CD8-positive, alpha-beta memory T cell (primary cell): ENCODE results near the gene WDR33. TPM values are rescaled to one million over a fixed set of nuclear protein-coding genes. Genes with fewer than 3 reads are reported as not detected.

ENCODE experiments used
- CTCF ChIA-PET: fragments of 350-600 bp; sonication (Branson Sonifier 250); formaldehyde crosslinking; loops from one replicate; lab custom pipeline; 2021; ENCODE audit warnings: antibody characterized with exemption; lab: Charles Lee
- POLR2A ChIA-PET: fragments of 350-600 bp; sonication (Branson Sonifier 250); formaldehyde crosslinking; loops from one replicate; lab custom pipeline; 2021; ENCODE audit warnings: antibody characterized with exemption; lab: Charles Lee
- DNase-seq, 5 donors: peaks; one replicate each; pipeline versions ENCODE4 v3.0.0 to v3.0.0-alpha.2; 2020 to 2022; ENCODE audit warnings: mixed read lengths in 1 of 5
- H3K27ac ChIP-seq: one replicate; pipeline ENCODE4 v1.7.0; 2013; ENCODE audit warnings: low read depth, mild to moderate bottlenecking, low read length, moderate library complexity
- H3K27me3 ChIP-seq: 2 replicates; pipeline ENCODE4 v1.7.0; 2013; ENCODE audit warnings: low read length, mild to moderate bottlenecking; ENCODE audit not compliant: insufficient read depth, poor library complexity, severe bottlenecking
- H3K36me3 ChIP-seq: 2 replicates; pipeline ENCODE4 v1.7.0; 2013; ENCODE audit warnings: mild to moderate bottlenecking, low read length, moderate library complexity; ENCODE audit not compliant: insufficient read depth
- H3K4me1 ChIP-seq: 2 replicates; pipeline ENCODE4 v1.7.0; 2013; ENCODE audit warnings: mild to moderate bottlenecking, low read length, moderate library complexity; ENCODE audit not compliant: insufficient read depth
- H3K4me3 ChIP-seq: 2 replicates; pipeline ENCODE4 v1.7.0; 2013; ENCODE audit warnings: mild to moderate bottlenecking, low read length
- H3K9me3 ChIP-seq: 2 replicates; pipeline ENCODE4 v1.7.0; 2013; ENCODE audit warnings: mild to moderate bottlenecking, low read length
- H3K27ac Mint-ChIP-seq, 8 donors: one replicate each; pipeline ENCODE4 v1.8.0; 2020 to 2021; ENCODE audit warnings: mixed read lengths in 8 of 8, mild to moderate bottlenecking in 6 of 8, inconsistent platforms in 3 of 8, moderate library complexity in 3 of 8
- H3K27me3 Mint-ChIP-seq, 2 donors: one replicate each; pipeline ENCODE4 v1.8.0; 2020 to 2021; ENCODE audit warnings: mixed read lengths in 2 of 2, mild to moderate bottlenecking in 1 of 2, moderate library complexity in 1 of 2
- H3K36me3 Mint-ChIP-seq, 3 donors: one replicate each; pipeline ENCODE4 v1.8.0; 2020 to 2021; ENCODE audit warnings: mixed read lengths in 3 of 3, inconsistent platforms in 1 of 3, mild to moderate bottlenecking in 1 of 3
- H3K4me1 Mint-ChIP-seq, 3 donors: one replicate each; pipeline ENCODE4 v1.8.0; 2020 to 2021; ENCODE audit warnings: mixed read lengths in 3 of 3, inconsistent platforms in 1 of 3, mild to moderate bottlenecking in 1 of 3
- H3K4me3 Mint-ChIP-seq, 7 donors: one replicate each; pipeline ENCODE4 v1.8.0; 2020 to 2021; ENCODE audit warnings: mixed read lengths in 7 of 7, mild to moderate bottlenecking in 6 of 7, moderate library complexity in 4 of 7, inconsistent platforms in 2 of 7
- H3K9me3 Mint-ChIP-seq, 5 donors: one replicate each; pipeline ENCODE4 v1.8.0; 2020 to 2022; ENCODE audit warnings: mixed read lengths in 5 of 5, mild to moderate bottlenecking in 3 of 5, moderate library complexity in 2 of 5, inconsistent platforms in 1 of 5
- polyA plus RNA-seq: library from polyadenylated mRNA; unstranded; fragments of 300-500 nt; fragmentation: Illumina TruSeq; gene quantifications from one replicate; pipeline ENCODE4 v1.2.3, GENCODE V29; 2021
- total RNA-seq, 2 experiments: library from RNA; stranded (reverse); gene quantifications; one replicate each; pipeline ENCODE4 v1.2.3, GENCODE V29; 2021

WDR33 gene
- total and polyA plus RNA-seq, 3 experiments from 2014 or later = 51.6 to 88.1 (median 84.8) TPM

DNA sequence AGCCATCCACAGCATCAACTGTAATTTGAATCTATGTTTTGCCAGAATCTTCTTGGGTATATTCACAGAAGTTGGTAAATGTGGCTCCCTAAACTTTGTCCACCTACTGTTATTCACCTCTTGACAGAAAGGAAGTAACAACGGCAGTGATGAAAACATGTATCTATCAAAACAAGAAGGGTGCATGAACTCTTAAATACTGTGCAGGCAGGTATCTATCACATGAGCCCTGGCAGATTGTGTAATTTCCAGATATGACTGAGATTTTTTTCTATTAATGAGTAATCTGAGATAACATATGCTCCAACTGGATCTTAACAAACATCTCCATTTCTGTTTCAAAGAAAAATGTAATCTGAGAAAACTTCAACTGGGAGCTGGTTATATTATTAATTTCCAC is 73.1 kb downstream of the WDR33 start:
- Histone ChIP-seq H3K27ac (no peak overlapping the region), H3K9me3 (no peaks in the 10 kb centered on the region), H3K36me3 (no peaks in the 10 kb centered on the region), H3K4me1 (no peaks in the 10 kb centered on the region), H3K4me3 (no peak overlapping the region), H3K27me3 (no peaks in the 10 kb centered on the region)
- no peaks in the 10 kb centered on the region for H3K9me3 Mint-ChIP-seq
- peaks cover 18 to 24% (median 19%) of the 10 kb centered on the region in 3 donors for H3K4me1 Mint-ChIP-seq
- CTCF ChIA-PET = no interaction called here
- no peak overlapping the region for H3K27ac Mint-ChIP-seq
- peaks cover 4 to 48% (median 17%) of the 10 kb centered on the region in 3 donors for H3K36me3 Mint-ChIP-seq
- H3K4me3 Mint-ChIP-seq = no peak overlapping the region
- POLR2A ChIA-PET = no interaction called here
- H3K27me3 Mint-ChIP-seq = peaks cover 0 to 2% of the 10 kb centered on the region in 2 donors
- DNase-seq = no peak

DNA sequence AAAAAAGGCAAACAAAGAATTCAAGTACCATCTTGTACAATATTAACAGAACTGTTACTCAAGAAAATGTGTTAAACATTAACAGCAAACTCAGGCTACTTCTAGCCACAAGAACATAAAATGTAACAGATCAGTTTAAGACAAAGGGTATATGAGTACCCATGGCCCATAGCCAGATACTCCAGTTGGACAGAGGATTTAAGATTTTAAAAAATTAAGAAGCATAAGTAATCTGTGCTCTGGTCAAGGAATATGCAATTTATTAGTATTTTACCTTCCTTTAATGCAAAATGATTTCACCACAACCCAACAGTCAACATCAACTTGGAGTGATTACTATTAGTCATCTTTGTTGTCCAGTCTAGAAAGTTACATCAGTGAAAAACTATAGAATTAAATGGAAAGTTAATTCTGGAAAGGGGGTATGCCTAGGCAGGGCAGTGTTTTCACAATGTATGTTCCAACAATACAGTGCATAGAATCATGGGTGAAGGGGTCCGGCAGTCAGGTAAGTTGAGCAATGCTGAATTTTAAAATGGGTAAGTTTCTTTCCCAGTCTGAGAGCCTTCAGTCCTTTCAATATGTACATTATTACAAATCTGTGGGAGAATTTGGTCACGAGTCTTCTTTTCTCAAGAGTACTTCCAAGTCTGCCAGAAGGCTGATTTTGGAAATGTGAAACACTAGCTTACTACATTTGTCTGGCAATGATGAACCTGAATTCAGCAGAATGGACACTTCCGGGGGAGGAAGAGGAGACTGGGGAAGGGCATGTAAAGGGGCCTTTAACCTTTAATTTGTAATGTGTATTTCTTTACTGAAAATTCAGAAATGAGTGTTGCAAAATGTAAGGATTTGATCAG is 75.2 kb downstream of the WDR33 start:
- Mint-ChIP-seq H3K36me3 (peaks cover 4 to 41% (median 13%) of the 10 kb centered on the region in 3 donors), H3K27me3 (peaks cover 0 to 2% of the 10 kb centered on the region in 2 donors), H3K4me3 (no peak overlapping the region), H3K4me1 (peaks cover 12 to 24% (median 15%) of the 10 kb centered on the region in 3 donors), H3K9me3 (no peaks in the 10 kb centered on the region), H3K27ac (peak overlapping the region in 3 of 8 donors; percentile 7 to 68 (median 15))
- Histone ChIP-seq H3K27me3 (no peaks in the 10 kb centered on the region), H3K36me3 (no peaks in the 10 kb centered on the region), H3K4me1 (no peaks in the 10 kb centered on the region), H3K4me3 (no peak overlapping the region), H3K27ac (no peak overlapping the region), H3K9me3 (no peaks in the 10 kb centered on the region)
- POLR2A ChIA-PET = no interaction called here
- DNase-seq = no peak
- CTCF ChIA-PET = no interaction called here

DNA sequence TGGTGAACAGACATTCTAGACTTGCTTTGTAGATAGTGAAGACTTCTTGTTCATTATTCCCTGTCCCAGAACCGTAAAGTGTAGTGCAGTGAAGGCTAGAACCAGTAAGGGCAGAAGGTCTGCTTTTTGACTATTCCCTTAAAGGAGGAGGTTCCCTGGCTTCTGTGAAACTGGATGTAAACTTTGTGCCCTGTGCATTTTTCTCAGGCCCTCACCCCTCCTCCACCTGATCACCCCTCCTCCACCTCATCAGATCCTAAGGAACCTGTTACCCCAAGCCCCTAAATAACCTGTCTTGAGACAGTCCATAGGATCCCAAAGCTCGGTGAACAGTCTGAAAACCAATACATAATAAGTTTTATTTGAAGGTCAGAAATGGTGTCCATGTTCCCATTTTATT is 75.9 kb downstream of the WDR33 start:
- ChIA-PET CTCF (no interaction called here), POLR2A (no interaction called here)
- Mint-ChIP-seq H3K36me3 (peaks cover 4 to 40% (median 11%) of the 10 kb centered on the region in 3 donors), H3K4me3 (no peak overlapping the region), H3K27me3 (peaks cover 0 to 2% of the 10 kb centered on the region in 2 donors), H3K9me3 (no peaks in the 10 kb centered on the region), H3K27ac (peak overlapping the region in 1 of 8 donors; percentile 28), H3K4me1 (peaks cover 12 to 24% (median 15%) of the 10 kb centered on the region in 3 donors)
- no peaks in the 10 kb centered on the region for H3K36me3 ChIP-seq
- H3K9me3 ChIP-seq = no peaks in the 10 kb centered on the region
- H3K4me3 ChIP-seq = no peak overlapping the region
- no peak for DNase-seq
- H3K27ac ChIP-seq = no peak overlapping the region
- no peaks in the 10 kb centered on the region for H3K27me3 ChIP-seq
- no peaks in the 10 kb centered on the region for H3K4me1 ChIP-seq

DNA sequence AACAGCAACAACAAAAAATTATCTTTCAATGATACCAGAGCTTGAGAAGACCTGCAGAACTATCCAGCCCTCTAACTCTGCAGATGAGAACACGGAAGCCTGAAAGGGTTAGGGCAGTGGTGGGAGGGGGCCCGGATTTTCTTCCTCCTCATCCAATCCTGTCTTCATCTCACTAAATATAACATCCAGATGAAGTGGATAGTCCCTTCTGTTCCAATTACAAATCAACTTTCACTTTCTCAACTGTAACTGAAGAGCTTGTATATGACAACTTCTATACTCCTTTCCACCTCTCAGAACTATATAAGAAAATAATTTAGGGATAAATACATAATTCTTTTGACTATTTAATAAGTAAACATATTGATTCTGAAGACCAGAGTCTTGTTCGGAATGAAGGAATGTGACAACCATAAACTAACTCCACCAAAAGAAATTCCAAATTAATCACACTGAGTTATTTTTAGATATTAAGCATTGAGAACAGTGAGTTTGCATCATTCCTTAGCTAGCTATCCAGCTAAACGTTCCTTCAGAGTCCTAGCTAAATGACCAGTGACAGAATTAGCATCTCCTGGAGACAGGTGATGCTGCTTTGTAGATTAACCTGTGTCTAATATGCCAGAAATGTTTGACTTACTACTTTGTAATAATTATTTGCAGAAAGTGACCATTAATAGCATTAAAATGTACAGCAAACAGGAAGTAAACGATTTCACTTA is 77.0 kb downstream of the WDR33 start:
- DNase-seq = no peak
- H3K9me3 Mint-ChIP-seq = no peaks in the 10 kb centered on the region

DNA sequence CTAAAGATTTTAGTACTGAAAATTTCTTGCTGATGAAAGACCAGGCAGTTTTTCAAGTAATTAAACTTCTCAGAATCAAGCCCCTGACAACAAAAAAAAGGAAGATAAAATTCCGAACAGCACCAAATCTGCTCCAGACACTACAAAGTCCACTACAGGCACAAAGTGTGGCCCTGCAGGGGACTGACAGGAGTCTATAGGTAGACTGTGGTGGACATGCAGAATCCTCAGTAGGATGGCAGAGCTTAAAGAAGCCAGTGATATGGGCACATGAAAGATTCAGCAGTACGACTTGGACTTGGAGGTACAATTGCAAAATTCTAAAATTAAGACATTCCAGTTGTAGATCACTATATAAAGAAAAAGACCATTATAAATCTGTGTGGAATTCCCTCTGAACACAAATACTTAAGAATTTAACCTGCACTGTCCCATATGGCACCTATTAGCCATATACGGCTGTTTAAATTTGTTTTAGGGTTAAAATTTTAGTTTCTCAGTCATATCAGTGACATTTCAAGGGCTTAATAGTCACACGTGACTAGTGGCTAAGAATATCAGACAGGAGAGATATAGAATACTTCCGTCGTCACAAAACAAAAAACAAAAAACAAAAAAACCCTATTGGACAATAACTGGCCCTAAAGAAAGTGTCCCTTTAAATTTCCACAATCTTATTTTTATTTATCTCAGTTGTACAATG is 77.7 kb downstream of the WDR33 start:
- H3K27me3 Mint-ChIP-seq = peaks cover 0 to 2% of the 10 kb centered on the region in 2 donors
- POLR2A ChIA-PET = no interaction called here
- H3K4me3 ChIP-seq = no peak overlapping the region
- DNase-seq = no peak
- H3K4me3 Mint-ChIP-seq = no peak overlapping the region
- no peaks in the 10 kb centered on the region for H3K4me1 ChIP-seq
- no peaks in the 10 kb centered on the region for H3K27me3 ChIP-seq
- H3K27ac Mint-ChIP-seq = peak overlapping the region in 1 of 8 donors; percentile 57
- no peaks in the 10 kb centered on the region for H3K36me3 ChIP-seq
- H3K27ac ChIP-seq = no peak overlapping the region
- H3K9me3 Mint-ChIP-seq = no peaks in the 10 kb centered on the region
- peaks cover 4 to 30% (median 9%) of the 10 kb centered on the region in 3 donors for H3K36me3 Mint-ChIP-seq
- no peaks in the 10 kb centered on the region for H3K9me3 ChIP-seq
- peaks cover 8 to 15% (median 15%) of the 10 kb centered on the region in 3 donors for H3K4me1 Mint-ChIP-seq
- CTCF ChIA-PET = no interaction called here

More for the DNA sequence above, 77.0 kb downstream of the WDR33 start:
- Mint-ChIP-seq H3K27ac (no peak overlapping the region), H3K36me3 (peaks cover 4 to 36% (median 10%) of the 10 kb centered on the region in 3 donors), H3K27me3 (peaks cover 0 to 2% of the 10 kb centered on the region in 2 donors), H3K4me1 (peaks cover 10 to 22% (median 15%) of the 10 kb centered on the region in 3 donors), H3K4me3 (no peak overlapping the region)
- no peak overlapping the region for H3K27ac ChIP-seq
- H3K4me1 ChIP-seq = no peaks in the 10 kb centered on the region
- H3K36me3 ChIP-seq = no peaks in the 10 kb centered on the region
- CTCF ChIA-PET = no interaction called here
- no peak overlapping the region for H3K4me3 ChIP-seq
- no peaks in the 10 kb centered on the region for H3K9me3 ChIP-seq
- POLR2A ChIA-PET = no interaction called here
- no peaks in the 10 kb centered on the region for H3K27me3 ChIP-seq

DNA sequence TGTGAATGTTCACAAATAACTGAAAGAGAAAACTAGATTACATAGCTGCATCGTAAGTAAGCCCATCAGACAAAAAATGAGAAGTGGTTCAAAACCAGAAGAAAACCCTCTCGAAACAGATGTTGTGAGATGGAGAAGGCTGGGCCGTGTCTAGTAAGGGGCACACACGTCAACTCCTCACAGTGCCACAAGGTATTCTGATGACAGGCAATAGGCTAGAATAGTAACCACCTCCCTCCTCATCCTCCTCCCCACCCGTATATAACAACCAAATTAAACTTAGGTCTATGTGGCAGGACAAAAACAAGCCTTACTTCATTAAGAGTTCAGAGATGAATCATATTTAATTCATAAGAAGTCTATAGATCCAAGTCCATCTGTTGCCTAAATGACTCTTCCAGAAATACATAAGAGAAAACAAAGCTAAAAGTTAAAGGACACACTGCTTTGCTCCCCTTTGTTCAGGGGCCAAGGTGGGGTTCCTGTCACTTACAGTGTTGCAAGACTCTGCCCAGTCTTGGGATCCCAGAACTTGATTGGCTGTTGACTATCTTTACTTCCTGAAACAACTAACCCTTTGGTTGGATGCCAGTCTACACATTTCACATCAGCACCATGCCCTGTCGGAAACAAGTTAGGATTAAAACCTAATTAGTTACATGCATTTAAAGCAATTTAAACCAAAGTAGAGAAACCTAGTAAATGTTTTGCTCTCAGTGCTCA is 84.7 kb downstream of the WDR33 start:
- CTCF ChIA-PET = no interaction called here
- Mint-ChIP-seq H3K36me3 (peaks cover 19 to 43% (median 26%) of the 10 kb centered on the region in 3 donors), H3K27ac (peak overlapping the region in 5 of 8 donors; percentile 17 to 48 (median 27)), H3K9me3 (no peaks in the 10 kb centered on the region), H3K27me3 (no peaks in the 10 kb centered on the region), H3K4me1 (peaks cover 0 to 2% (median 0%) of the 10 kb centered on the region in 3 donors), H3K4me3 (no peak overlapping the region)
- Histone ChIP-seq H3K9me3 (no peaks in the 10 kb centered on the region), H3K4me1 (no peaks in the 10 kb centered on the region), H3K4me3 (no peak overlapping the region), H3K27ac (no peak overlapping the region), H3K36me3 (peaks cover 27% of the 10 kb centered on the region), H3K27me3 (no peaks in the 10 kb centered on the region)
- POLR2A ChIA-PET = no interaction called here
- no peak for DNase-seq

DNA sequence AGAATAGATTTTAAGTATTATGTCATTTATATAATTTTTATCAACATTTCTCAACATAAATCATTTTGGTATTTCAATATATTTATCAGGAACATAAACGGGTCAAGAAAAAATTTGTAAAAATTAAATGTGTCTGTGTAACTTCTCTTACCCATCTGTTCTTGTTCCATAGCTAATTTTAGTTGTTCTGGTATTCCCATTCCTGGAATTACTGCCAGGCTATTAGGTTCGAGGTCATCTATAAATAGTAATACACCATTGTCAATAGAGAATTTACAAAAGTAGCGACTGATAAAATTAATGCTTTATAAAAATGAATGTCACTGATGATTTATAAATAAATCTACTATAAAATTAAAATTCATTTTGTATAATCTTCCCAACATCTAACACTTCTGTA is 88.2 kb downstream of the WDR33 start:
- Histone ChIP-seq H3K4me3 (no peak overlapping the region), H3K4me1 (no peaks in the 10 kb centered on the region), H3K9me3 (no peaks in the 10 kb centered on the region), H3K27me3 (no peaks in the 10 kb centered on the region), H3K27ac (no peak overlapping the region), H3K36me3 (peaks cover 46% of the 10 kb centered on the region)
- Mint-ChIP-seq H3K36me3 (peaks cover 19 to 73% (median 37%) of the 10 kb centered on the region in 3 donors), H3K27ac (no peak overlapping the region), H3K4me3 (no peak overlapping the region), H3K9me3 (no peaks in the 10 kb centered on the region), H3K27me3 (no peaks in the 10 kb centered on the region), H3K4me1 (peaks cover 0 to 2% (median 0%) of the 10 kb centered on the region in 3 donors)
- ChIA-PET POLR2A (no interaction called here), CTCF (no interaction called here)
- DNase-seq = no peak
